NCI-H1417 (cell line): ENCODE results near the gene PDCD6IP.
A peak's percentile ranks its signal among the peaks of the same experiment; 100 is the strongest.
"Not testable (repeated sequence)": the region's sequence is repeated elsewhere in the genome, so short reads cannot be mapped to it uniquely, and the experiment has no call there.

Source experiments
- DNase-seq, 3 experiments: peaks; one replicate each; lab custom pipeline; 2025; lab: John Stamatoyannopoulos, UW

The PDCD6IP gene

DNA sequence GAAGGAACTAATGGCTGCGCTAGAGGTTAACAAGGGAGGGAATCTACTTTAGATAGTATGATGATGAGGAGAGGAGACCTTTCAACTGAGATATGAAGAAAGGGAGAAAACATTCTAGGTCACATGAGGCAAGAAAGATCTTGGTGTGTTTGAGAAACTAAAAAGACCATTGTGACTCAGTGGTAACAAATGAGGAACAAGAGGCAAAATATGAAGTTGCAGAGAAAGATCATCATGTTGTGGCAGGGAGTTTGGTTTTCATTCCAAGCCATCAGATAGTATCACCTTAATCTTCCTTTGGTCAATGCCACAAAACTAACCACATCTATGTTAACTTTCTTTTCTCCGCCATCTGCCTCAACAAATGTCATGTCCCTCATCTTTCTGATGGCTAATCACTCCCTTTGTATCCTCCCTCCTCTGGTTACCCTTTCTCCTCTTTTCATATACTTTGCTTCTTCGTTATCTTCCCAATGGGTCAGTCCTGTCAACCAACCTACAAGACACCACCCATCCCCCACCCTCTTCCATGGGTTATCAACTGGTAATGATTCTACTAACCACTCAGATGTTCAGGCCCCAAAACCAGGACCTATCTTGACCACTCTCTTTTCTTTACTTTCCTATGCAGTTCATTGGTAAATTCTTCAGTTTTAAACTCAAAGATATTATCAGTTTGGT lies 2.4 kb upstream of the PDCD6IP start:
- no peak for DNase-seq

DNA sequence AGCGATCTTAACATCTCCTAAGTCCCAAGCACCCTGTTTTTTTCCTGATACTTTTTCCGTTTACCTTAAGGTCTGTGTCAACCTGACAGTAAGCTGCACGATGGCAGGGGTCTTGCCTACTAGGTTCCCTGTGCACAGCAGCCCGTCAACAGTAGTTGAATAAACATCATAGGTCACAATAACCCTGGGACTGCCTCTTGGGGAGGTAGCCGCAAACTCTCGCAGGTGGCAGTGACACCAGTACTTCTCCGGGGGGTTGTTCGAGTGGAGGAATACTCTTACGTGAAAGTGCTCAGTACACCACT lies 365 bp upstream of the PDCD6IP start:
- peak in 1 of 3 experiments; percentile 34 for DNase-seq

DNA sequence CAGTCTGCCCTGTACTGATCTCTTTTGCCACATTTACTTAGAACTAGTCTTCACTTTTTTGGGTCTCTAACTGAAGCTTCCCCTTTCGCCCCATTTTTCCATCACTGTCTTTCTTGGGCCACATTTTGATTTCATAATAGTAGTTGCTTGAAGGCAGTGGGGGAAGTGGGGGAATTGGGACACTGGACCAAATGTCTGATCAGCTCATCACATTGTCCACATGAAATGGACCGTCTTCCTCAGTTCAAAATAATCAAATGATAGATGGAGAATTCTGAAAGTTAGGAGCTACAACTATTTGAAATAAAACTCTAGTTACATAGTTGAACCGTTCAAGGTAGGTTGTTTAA lies 747 bp downstream of the PDCD6IP start:
- DNase-seq: no peak

DNA sequence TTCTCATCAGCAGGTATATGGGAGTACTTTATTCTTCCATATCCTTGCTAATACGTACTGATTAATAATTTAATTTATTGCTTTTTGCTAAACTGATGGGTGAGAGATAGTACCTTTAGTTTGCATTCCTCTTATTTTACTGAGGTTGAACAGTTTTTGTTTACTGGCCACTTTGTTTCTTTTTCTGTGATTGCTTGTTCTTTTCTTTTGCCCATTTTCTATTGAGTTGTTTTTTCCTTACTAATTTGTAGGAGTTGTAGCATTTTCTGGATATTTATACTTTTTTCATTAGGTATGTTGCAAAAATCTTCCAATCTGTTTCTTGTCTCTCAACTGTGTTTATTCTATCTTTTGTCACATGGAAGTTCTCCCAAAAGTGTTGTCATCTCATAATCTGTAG lies 4.8 kb downstream of the PDCD6IP start:
- DNase-seq: no peak

DNA sequence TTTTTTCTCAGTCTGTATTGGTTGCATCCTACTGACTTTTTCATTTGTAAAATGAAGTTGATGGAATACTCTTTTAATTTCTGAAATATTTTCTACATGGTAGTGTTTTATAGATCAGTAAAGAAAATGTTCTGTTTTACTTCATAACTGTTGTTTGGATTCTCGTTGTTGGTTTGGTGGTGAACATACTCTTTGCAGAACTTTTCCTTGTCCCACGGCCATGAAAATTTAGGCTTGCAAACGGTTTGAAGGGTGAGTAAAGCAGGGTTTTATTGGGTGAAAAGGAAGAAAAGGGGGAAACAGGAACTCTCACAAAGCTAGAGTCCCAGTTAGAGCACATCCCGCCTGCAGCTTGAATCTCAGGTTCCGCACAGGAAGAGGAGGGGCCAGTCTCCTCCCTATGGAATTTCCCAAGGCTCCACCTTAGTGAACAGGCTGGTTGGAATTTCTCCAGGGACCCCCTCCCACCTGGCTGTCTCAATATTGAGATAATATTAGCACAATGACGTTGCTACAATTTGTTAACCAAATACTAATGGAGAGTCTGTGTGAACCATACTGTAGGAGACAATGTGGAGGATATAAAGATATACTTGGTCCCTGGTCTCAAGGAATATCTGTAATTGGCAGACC lies 5.6 kb downstream of the PDCD6IP start:
- no peak for DNase-seq

DNA sequence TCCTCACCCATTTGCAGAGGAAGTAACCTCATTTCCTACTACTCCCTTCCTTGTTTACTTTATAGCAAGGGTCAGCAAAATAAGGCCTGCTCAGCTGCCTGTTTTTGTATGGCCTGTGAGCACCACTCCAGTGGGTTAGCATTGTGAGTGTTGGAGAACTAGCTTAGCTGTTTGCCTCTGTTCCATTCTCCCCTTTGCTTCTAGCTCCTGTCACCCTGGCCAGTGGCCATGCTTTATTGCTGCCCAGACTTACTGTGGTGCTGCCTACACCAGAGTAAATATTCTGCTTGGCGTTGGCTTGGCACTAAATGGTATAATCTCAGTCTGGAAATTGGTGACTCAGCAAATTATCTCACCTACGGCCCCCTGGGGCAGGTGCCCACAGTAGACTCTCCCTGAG lies 8.8 kb downstream of the PDCD6IP start:
- no peak for DNase-seq

DNA sequence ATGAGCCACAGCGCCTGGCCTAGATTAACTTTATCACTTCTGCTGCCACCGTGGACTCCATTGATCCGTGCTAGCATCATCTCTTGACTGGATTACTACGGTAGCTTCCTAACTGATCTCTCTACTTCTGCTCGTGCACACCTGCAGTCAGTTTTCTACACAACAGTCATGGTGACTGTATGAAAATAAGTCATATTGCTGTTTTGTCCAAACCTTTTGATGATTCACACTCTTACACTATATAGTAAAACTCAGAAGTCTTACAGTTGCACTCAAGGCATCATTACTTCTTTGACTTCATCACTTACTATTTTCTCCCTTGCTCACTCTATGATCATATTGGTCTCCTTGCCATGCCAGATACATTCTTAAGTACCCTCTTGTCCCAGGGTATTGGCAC lies 10.1 kb downstream of the PDCD6IP start:
- DNase-seq: no peak

DNA sequence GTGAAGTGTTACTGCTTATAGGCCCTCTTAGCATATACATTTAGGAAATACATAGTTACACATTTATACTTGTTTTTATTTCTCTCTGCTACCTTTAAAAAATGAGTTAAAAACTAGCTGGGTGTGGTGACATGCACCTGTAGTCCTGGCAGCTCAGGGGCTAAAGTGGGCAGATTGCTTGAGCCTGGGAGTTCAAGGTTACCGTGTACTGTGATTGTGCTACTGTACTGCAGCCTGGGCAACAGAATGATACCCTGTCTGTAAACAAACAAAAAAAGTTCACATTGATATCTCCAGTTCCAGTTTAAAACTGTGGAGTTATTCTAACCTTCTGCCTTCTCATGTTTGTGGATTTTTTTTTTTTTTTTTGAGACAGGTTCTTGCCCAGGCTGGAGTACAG lies 12.1 kb downstream of the PDCD6IP start:
- DNase-seq: no peak

DNA sequence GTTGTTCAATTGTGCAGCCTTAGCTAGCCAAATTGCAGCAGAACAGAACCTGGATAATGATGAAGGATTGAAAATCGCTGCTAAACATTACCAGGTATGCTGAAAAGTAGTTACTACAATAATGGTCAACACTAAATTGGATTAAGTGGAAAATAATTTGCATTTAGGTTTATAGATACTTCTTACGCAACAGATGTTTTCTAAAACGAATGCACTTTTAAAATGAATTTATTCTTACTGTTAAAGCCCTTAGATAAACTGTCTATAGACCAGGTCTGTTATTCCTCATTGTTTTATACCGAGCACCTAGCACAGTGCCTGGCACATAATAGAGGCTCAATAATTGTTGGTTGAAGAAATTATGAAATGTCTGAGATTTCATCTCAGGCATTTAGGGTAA lies 23.6 kb downstream of the PDCD6IP start:
- DNase-seq: no peak

DNA sequence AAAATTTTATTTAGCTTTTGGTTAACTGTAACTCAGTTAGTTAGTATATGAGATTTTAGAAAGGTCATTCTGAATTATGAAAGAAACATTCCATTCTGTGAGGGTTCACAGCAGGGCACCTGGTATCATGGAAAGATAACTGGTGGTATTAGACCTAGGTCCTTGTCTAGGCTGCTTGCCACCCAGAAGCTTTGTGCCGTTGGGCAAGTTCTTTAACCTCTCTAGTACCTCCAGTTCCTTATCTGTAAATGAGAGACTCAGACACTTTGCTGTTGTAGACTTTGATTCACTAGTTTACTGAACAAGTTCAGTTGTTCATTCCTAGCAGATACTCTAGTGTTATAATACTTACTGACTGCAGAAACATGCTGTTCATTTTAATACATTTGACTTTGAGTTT lies 25.4 kb downstream of the PDCD6IP start:
- no peak for DNase-seq

DNA sequence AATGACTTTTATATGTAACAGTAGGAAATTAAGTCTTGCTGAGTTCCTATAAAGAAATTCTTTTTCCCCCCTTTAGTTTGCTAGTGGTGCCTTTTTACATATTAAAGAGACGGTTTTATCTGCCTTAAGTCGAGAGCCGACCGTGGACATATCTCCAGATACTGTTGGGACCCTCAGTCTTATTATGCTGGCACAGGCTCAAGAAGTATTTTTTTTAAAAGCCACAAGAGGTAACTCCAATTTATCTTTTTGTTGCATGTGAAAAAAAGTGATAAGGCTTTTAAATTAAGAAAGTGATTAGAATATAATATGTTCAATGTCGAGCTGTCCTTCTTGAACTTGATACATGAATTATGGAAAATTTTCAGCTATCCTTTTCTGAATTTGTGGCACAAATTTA lies 26.7 kb downstream of the PDCD6IP start:
- no peak for DNase-seq

DNA sequence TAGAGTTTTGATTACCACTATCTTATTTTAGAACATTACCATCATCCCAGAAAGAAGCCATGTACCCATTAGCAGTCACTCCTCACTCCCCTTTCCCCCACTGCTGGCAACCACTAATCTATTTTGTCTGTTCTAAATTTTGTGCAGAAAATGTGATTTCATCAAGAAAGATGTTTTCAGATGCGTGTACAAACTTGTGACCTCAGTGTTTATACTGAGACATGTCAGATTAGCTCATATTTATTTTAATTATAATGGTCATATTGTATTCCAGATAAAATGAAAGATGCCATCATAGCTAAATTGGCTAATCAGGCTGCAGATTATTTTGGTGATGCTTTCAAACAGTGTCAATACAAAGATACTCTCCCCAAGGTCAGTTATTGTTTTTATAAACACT lies 27.8 kb downstream of the PDCD6IP start:
- no peak for DNase-seq

DNA sequence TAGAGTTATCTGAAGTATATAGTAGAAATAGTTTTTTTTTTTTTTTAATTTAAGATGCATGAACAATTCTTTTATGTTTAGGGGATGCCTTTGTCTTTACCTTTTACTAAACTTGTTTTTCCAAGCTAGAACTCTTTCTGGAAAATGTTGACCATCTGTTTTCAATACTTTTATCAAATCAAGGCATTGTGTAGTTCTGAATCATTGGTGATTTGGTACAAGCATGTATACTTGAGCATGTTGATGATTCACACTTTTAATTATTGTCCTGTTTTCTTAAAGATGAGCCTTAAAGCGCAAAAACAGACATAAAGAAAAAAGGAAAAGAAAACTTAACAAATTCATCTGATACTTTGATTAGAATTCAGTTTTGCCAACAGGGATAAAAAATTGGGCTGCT lies 28.3 kb downstream of the PDCD6IP start:
- DNase-seq: no peak

DNA sequence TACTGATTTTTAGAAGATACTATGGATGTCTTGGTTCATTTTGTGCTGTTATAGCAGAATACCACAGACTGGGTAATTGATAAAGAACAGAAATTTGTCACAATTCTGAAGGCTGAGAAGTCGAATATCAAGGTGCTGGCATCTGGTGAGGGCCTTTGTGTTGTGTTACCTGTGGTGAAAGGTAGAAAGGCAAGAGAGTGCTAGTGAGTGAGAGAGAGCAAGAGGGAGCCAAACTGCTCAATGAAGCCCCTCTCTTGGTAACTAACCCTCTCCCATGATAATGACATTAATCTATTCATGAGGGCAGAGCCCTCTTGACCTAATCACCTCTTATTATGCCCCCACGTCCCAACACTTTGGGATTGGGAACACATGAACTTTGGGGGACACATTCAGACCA lies 31.3 kb downstream of the PDCD6IP start:
- no peak for DNase-seq

DNA sequence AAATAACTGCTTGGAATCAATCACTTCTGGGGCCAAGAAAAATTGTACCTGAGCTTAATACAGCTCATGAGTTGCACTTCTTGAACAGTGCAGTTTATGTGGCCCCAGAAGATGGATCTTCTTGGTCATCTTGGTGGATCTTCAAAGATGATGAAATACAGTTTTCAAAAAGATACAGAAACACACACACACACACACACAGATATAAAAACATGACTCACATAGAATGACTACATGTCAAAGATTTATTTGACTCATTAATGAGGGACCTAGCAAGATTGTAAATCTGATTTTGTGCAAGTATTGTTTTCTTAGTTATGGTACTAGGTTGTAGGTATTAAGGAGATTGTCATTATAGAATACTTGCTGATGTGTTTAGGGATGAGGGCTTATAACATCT lies 32.6 kb downstream of the PDCD6IP start:
- DNase-seq: no peak

DNA sequence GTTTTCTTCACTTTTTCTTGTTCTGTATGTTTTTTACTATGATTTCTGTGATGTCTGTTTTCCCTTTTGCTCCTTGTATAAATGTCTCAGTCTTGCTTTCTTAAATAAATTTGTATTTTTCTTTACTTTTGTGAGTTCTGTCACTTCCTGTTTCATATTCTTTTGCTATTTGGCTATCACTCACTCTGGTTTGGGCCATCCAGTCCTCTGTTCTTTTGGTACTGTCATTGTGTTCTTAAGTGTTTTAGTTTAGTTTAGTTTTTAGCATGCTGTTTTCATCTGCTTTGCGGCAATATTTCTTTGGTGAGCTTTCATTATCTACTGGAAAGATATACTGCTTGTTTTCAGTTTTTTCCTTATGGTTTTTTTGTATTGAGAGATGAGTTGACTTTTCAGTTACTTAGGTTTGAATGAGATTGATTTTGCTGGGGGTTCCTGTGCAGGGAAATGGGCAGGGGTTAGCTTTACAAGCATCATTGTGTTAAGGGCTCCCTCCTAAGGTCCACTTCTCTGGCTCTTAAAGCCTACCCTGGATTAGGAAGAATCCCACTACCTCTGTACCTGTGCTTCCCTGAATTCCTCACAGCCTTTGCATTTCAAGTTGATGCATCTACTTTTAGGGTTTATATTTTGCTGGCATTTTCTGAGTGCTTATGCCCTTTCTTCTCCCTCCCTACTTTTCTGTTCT lies 35.1 kb downstream of the PDCD6IP start:
- DNase-seq: no peak

DNA sequence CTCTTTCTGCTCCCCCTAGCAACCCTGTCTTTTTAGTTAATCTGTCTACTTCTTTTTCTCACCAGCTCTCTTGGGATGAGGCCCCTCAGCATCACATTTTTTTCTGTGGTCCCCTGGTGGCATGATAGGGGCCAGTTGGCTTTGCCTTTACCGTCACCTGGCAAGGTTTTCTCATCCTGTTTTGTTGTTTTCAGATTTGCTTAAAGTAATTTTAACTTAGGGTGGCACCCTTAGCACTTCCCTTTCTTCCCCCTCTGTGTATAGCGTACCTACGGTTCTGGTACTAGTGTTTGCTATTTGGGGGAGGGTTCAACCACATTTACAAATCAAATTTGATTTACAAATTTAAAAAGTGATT lies 35.6 kb downstream of the PDCD6IP start:
- DNase-seq: no peak

DNA sequence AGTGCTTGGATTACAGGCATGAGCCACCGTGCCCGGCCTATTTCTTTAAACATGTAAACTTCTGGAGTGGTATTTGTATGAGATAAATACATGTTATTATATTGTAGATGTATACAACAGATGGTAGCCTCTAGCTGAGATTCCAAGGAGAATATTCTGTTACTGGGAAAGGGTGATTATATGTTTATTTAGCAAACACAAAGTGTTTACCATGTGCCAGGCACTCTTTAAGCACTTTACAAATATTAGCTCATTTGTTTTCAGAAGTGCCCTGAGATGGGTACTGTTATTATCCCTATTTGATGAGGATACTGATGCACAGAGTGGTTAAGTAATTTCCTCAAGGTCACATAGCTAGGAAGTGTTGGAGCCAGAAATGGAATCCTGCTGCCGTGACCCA lies 38.8 kb downstream of the PDCD6IP start:
- not testable (repeated sequence) for DNase-seq

DNA sequence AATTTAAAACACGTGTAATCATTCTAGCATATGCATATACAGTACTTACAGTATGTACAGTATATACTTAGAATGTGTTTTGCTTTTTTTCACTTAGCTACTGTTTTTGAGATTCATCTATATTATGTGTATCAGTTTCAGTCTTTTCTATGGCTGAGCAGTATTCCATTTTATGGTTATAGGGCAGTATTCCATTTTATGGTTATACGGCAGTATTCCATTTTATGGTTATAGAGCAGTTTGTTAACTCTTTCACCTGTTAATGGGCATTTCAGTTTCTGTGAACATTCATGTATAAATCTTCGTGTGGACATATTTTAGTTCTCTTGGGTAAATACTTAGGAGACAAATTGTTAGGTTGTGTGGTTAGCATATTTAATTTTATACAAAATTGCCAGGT lies 40.9 kb downstream of the PDCD6IP start:
- DNase-seq: no peak

DNA sequence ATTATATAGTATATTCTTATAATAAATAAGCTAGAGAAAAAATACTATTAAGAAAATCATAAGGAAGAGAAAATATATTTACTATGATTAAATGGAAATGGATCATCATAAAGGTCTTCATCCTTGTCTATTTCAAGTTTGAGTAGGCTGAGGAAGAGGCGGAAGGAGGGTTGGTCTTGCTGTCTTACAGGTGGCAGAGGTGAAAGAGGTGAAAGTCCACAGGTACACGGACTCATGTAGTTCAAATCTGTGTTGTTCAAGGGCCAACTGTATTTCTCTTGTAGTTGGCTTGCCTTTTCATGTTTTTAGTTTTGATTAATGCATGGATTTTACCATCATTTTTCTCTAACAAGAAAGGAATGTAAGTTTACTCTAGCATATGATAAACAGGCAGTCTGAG lies 41.7 kb downstream of the PDCD6IP start:
- DNase-seq: no peak

DNA sequence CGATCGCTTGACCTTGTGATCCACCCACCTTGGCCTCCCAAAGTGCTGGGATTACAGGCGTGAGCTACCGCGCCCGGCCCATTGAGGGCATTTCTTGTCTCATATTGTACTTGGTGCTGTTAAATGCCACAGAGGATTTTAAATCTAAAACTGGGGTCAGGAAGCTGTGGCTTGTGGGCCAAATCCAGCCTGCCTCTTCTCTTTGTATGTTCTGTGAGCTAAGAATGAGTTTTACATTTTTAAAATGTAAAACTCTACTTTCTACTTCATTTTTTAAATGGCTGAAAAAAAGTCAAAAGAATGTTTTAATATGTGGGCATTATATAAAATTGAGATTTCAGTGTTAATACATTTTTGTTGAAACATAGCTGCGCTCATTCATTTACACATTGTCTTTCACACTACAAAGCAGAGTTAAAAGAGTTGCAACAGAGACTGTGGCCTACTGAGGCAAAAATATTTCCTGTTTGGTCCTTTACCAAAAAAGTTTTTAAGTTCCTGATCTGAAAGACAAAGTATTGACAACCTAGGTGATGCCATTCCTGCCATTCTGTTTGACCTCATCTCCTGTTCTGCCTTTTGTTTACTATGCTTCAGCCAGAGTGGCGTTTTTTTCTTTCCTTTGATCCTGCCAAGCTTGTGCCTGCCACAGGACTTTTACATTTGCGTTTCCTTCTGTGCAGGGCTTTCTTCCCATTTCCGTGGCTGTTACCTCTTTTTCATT lies 50.4 kb downstream of the PDCD6IP start:
- DNase-seq: no peak

DNA sequence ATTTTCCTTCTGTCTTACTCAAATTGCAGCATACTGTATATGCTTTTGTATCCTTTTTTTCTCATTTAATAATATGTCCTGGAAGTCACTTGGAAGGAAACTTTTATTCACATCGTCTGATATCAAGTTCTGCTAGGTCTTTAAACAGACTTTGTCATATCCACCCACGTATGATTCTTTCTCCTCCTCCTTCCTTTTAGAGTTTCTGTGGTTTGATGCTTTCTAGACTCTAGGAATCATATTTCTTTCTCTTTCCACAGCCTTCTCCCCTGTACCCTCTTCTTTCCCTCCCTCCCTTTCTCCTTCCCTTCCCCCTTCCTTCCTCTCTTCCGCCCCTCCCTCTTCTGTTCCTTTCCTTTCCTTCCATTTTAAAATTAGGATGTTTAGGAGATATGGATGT lies 52.2 kb downstream of the PDCD6IP start:
- not testable (repeated sequence) for DNase-seq

DNA sequence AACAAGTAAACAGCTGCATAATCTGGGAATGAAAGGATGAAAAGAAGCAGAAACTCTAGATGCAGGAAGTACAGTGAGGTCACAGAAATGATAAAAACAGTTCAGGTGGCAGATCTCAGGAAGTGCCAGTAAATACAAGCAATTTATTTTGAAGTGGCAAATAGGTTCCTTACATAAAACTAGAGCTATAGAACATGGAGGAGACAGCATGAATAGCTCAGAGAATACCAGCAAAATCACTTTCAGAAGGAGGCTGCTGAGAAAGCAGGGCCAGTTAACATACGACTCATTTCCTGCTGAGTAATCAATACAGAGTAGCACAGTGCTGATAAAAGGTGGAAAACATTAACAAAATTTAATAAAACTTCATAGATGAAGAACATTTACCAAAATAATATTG lies 57.0 kb downstream of the PDCD6IP start:
- not testable (repeated sequence) for DNase-seq
